Upper lobe of left lung (tissue), 6 donors: ENCODE results near the gene NOL4L. TPM values are rescaled to one million over a fixed set of nuclear protein-coding genes. Genes with fewer than 3 reads are reported as not detected.
A peak's percentile ranks its signal among the peaks of the same experiment; 100 is the strongest.

Source experiments
- ATAC-seq, 2 donors: fragments of 200-7000 bp; cut with Tn5 transposase; one replicate each; pipeline ENCODE4 v1.9.1; 2022; ENCODE audit warnings: mild to moderate bottlenecking in 2 of 2, moderate library complexity in 2 of 2; ENCODE audit not compliant: low FRiP score in 2 of 2
- DNase-seq, 2 donors: peaks; one replicate each; pipeline ENCODE4 v3.0.0-alpha.2; 2019 to 2020
- H3K27ac ChIP-seq, 4 donors: fragments of 200-600 bp; sonication (generic); one replicate each; pipeline ENCODE4 v1.5.1; 2016 to 2019
- H3K27me3 ChIP-seq, 4 donors: fragments of 200-600 bp; sonication (generic); one replicate each; pipeline ENCODE4 v1.5.1; 2017 to 2019
- H3K36me3 ChIP-seq, 4 donors: fragments of 200-600 bp; sonication (generic); one replicate each; pipeline ENCODE4 v1.5.1; 2016 to 2019
- H3K4me1 ChIP-seq, 4 donors: fragments of 200-600 bp; sonication (generic); one replicate each; pipeline ENCODE4 v1.5.1; 2018 to 2019
- H3K4me3 ChIP-seq, 4 donors: fragments of 200-600 bp; sonication (generic); one replicate each; pipeline ENCODE4 v1.5.1; 2017 to 2019; ENCODE audit warnings: mild to moderate bottlenecking in 2 of 4, moderate library complexity in 1 of 4
- H3K9me3 ChIP-seq, 4 donors: fragments of 200-600 bp; sonication (generic); one replicate each; pipeline ENCODE4 v1.5.1; 2018 to 2019
- CTCF ChIP-seq, 6 experiments: fragments of 450-650 bp in 4 of 6; fragments of 200-600 bp in 2 of 6; sonication (generic) in 2 of 6; IDR thresholded peaks; one replicate each; pipeline ENCODE4 v1.5.1; 2016 to 2019; ENCODE audit warnings: antibody characterized with exemption in 6 of 6
- EP300 ChIP-seq, 4 donors: sonication (generic); formaldehyde crosslinking; IDR thresholded peaks; one replicate each; pipeline ENCODE4 v1.5.1; 2017; ENCODE audit warnings: antibody characterized with exemption in 4 of 4, control low read depth in 2 of 4
- POLR2A ChIP-seq, 4 donors: fragments of 450-650 bp; IDR thresholded peaks; one replicate each; pipeline ENCODE4 v1.5.1; 2016 to 2017; ENCODE audit warnings: antibody characterized with exemption in 4 of 4, mild to moderate bottlenecking in 2 of 4
- POLR2AphosphoS5 ChIP-seq, 2 donors: sonication (generic); formaldehyde crosslinking; IDR thresholded peaks; one replicate each; pipeline ENCODE4 v1.5.1; 2017; ENCODE audit warnings: antibody characterized with exemption in 2 of 2
- WGBS, 2 donors: methylation state at CpG; one replicate each; pipeline ENCODE4 v1.1.5; 2017 to 2018; 5-methylcytosine and 5-hydroxymethylcytosine counted together
- total RNA-seq, 6 donors: library from RNA; depleted of rRNA in 4 of 6; stranded (reverse); fragments of >200 nt in 4 of 6; gene quantifications; one replicate each; pipeline versions ENCODE4 v1.1.0 to v1.2.1, GENCODE V29; 2016 to 2021
- donor health status: DM: no; HTN: no; CAD: no; lungs with moderate emphysema.
- donor health status: DM: no; HTN: yes; CAD: no; lungs with severe emphysema.

NOL4L gene
- total RNA-seq, 6 donors from 2014 or later: 13.4 to 40.2 (median 19.0) TPM

GRCh38 chr20:32539817-32540675 is 45.1 kb downstream of the NOL4L start:
- TF ChIP-seq POLR2AphosphoS5 (IDR thresholded peaks at IDR 0.05): no peak
- peak in 1 of 4 donors; percentile 17 for TF ChIP-seq POLR2A (IDR thresholded peaks at IDR 0.05)

GRCh38 chr20:32539026-32539816 is 45.9 kb downstream of the NOL4L start:
- no peaks in the 10 kb centered on the region for H3K36me3 ChIP-seq
- DNase-seq: no peak
- 67 to 73% methylated on average over 13 of the region's 13 CpGs for WGBS, 2 donors

More at GRCh38 chr20:32539817-32540675, 45.1 kb downstream of the NOL4L start:
- H3K27ac ChIP-seq: peak overlapping the region; percentile 14 to 78 (median 59)
- H3K4me1 ChIP-seq: peaks cover 19 to 41% (median 31%) of the 10 kb centered on the region in 4 donors
- DNase-seq (peak in 1 of 2 donors; percentile 49), ATAC-seq (no peak)
- WGBS, 2 donors: 56 to 74% methylated on average over 10 to 13 of the region's 13 CpGs
- H3K36me3 ChIP-seq: no peaks in the 10 kb centered on the region
- H3K27me3 ChIP-seq: no peaks in the 10 kb centered on the region
- no peaks in the 10 kb centered on the region for H3K9me3 ChIP-seq
- H3K4me3 ChIP-seq: no peak overlapping the region

GRCh38 chr20:32538526-32538939 is 46.6 kb downstream of the NOL4L start:
- TF ChIP-seq CTCF (IDR thresholded peaks at IDR 0.05) (no peak), POLR2A (IDR thresholded peaks at IDR 0.05) (no peak), POLR2AphosphoS5 (IDR thresholded peaks at IDR 0.05) (no peak), EP300 (IDR thresholded peaks at IDR 0.05) (no peak)
- Histone ChIP-seq H3K27me3 (no peaks in the 10 kb centered on the region), H3K27ac (peak overlapping the region; percentile 36 to 78 (median 58)), H3K9me3 (no peaks in the 10 kb centered on the region), H3K4me1 (peaks cover 19 to 41% (median 31%) of the 10 kb centered on the region in 4 donors), H3K4me3 (no peak overlapping the region), H3K36me3 (no peaks in the 10 kb centered on the region)
- DNase-seq: no peak
- ATAC-seq: peak in 1 of 2 donors; percentile 27
- 61 to 62% methylated on average over 4 to 16 of the region's 16 CpGs for WGBS, 2 donors

More at GRCh38 chr20:32539026-32539816, 45.9 kb downstream of the NOL4L start:
- Histone ChIP-seq H3K27ac (peak overlapping the region; percentile 36 to 78 (median 58)), H3K27me3 (no peaks in the 10 kb centered on the region), H3K4me1 (peaks cover 19 to 41% (median 31%) of the 10 kb centered on the region in 4 donors), H3K4me3 (no peak overlapping the region), H3K9me3 (no peaks in the 10 kb centered on the region)
- no peak for ATAC-seq
- TF ChIP-seq CTCF (IDR thresholded peaks at IDR 0.05) (no peak), POLR2AphosphoS5 (IDR thresholded peaks at IDR 0.05) (no peak), EP300 (IDR thresholded peaks at IDR 0.05) (no peak), POLR2A (IDR thresholded peaks at IDR 0.05) (no peak)

GRCh38 chr20:32537657-32538525 is 47.2 kb downstream of the NOL4L start:
- WGBS, 2 donors: 79 to 86% methylated on average over 13 to 16 of the region's 18 CpGs

More at GRCh38 chr20:32537657-32538525, 47.2 kb downstream of the NOL4L start:
- Histone ChIP-seq H3K36me3 (no peaks in the 10 kb centered on the region), H3K4me3 (peak overlapping the region in 3 of 4 donors; percentile 58 to 62 (median 60)), H3K4me1 (peaks cover 19 to 41% (median 31%) of the 10 kb centered on the region in 4 donors), H3K9me3 (no peaks in the 10 kb centered on the region), H3K27me3 (no peaks in the 10 kb centered on the region), H3K27ac (peak overlapping the region in 3 of 4 donors; percentile 19 to 78 (median 62))
- ATAC-seq (peak in 1 of 2 donors; percentile 10), DNase-seq (no peak)
- no peak for TF ChIP-seq EP300 (IDR thresholded peaks at IDR 0.05)
- TF ChIP-seq POLR2A (IDR thresholded peaks at IDR 0.05): no peak
- TF ChIP-seq CTCF (IDR thresholded peaks at IDR 0.05): no peak
- no peak for TF ChIP-seq POLR2AphosphoS5 (IDR thresholded peaks at IDR 0.05)
